GM18499 (cell line): ENCODE data around the gene OSER1.
"Not testable (repeated sequence)": the region's sequence is repeated elsewhere in the genome, so short reads cannot be mapped to it uniquely, and the experiment has no call there.

Experiments used
- ATAC-seq: cut with Tn5 transposase; IDR thresholded peaks from one replicate; pipeline ENCODE4 v1.9.1; 2021; ENCODE audit warnings: moderate number of reproducible peaks; ENCODE audit not compliant: insufficient read depth, unreplicated experiment

The OSER1 gene

GRCh38 chr20:44210406-44211176 is at the start of gene OSER1:
Gene OSER1 (minus strand): TSS chr20:44210771. CDS start chr20:44206957, 3,814 bp downstream.
- peak; percentile 52 for ATAC-seq

DNA sequence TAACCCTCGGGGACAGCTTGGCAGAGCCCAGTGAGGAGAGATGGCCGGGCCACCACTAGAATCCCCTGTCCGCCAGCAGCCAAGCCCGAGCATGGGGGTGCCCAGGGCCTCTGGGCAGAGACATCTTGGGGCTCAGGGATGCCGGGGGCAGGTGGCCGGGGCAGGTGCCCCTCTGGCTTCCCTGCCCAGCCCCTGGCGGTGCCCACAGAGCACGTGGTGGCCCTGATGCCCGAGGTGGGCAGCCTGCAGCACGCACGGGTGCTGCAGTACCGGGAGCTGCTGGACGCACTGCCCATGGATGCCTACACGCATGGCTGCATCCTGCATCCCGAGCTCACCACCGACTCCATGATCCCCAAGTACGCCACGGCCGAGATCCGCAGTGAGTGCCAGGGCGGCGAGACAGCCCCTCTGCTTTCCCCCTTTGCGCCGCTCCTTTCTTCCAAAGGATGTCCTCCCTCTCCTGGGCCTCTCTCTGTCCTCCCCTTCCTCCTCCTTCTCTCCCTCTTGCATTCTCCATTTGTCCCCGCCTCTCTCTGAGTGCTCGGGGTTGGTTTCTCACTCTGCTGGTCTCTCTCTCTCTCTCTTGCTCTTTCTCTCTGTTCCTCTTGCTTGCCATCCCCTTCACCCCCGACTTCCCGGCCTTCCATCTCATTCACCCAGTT is 47.8 kb upstream of the OSER1 start:
- ATAC-seq, result no peak

DNA sequence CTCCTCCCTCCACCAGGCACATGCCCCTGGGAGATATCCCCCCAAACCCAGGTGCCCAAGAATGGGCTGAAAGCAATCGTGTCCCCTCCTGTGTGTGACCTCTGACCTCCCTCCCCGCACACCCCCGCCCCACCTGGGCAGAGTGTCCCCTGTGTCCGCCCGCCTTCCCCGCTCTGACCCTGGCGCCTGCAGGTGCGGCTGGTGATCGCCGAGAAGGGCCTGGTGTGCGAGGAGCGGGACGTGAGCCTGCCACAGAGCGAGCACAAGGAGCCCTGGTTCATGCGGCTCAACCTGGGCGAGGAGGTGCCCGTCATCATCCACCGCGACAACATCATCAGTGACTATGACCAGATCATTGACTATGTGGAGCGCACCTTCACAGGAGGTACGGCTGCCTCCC is 46.4 kb upstream of the OSER1 start:
- no peak for ATAC-seq

DNA sequence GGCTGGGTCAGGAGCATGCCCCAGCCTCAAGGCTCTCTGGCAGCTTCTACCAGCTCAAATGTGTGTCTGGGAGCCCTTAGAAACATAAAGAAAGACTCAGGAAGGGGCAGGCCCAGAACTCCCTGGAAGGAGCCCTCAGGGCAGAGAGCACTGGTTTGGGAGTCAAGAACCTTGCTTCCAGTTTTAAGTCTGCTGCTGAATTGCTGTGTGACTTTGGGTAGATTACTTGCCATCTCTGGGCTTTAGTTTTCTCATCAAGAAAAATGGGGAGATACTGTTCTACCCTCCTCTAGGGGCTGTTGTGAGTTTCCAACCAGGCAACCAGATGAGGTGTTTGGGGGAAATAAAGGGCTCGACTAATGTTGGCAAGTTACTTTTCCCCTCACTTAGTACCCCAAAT is 45.4 kb upstream of the OSER1 start:
- ATAC-seq, result no peak

- no peak for ATAC-seq
Measured at GRCh38 chr20:44254073-44254472, 43.5 kb upstream of the OSER1 start.

DNA sequence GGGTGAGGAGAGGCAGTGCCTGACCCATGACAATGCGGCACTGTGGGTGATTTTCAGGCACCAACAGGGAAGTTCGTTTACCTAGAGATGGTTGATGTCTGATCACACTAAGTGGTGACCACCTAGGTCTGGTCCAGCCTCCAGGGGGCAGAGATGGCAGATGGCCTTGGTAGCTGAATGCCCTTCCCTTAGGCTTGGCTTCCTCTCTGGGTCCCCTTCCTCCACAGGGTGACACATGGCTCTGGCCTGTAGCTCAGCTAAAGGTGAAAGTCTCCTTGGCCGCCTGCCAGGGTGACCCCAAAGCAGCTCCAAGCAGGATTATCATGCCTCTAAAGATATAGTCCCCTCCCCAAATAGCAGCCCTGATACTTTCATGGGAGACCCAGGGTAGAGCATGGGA is 43.0 kb upstream of the OSER1 start:
- no peak for ATAC-seq

GRCh38 chr20:44251284-44251683 is 40.7 kb upstream of the OSER1 start:
- ATAC-seq, result no peak

- no peak for ATAC-seq
Measured at GRCh38 chr20:44248410-44248759, 37.8 kb upstream of the OSER1 start.

- ATAC-seq, result no peak
Measured at GRCh38 chr20:44247586-44248409, 37.2 kb upstream of the OSER1 start.

DNA sequence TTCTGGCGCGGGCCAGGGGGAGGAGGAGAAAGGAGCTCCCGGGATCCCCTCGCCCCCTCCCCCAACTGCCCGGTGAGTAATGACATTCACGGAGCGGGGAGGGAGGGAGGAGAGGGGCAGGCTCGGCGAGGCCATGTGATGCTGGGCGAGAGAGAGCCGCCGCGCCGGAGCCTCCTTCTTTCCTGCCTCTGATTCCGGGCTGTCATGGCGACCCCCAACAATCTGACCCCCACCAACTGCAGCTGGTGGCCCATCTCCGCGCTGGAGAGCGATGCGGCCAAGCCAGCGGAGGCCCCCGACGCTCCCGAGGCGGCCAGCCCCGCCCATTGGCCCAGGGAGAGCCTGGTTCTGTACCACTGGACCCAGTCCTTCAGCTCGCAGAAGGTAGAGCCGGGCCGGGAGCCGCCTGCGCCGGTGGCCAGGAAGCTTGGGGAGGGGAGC is 36.6 kb upstream of the OSER1 start, which contains the start of gene GDAP1L1:
Gene GDAP1L1, plus strand, starts transcription at position 178 of the 441 bp plus-strand sequence. Its CDS starts 27 bp downstream, at position 205.
- ATAC-seq, result no peak

GRCh38 chr20:44245977-44246376 is 35.4 kb upstream of the OSER1 start:
- no peak for ATAC-seq

DNA sequence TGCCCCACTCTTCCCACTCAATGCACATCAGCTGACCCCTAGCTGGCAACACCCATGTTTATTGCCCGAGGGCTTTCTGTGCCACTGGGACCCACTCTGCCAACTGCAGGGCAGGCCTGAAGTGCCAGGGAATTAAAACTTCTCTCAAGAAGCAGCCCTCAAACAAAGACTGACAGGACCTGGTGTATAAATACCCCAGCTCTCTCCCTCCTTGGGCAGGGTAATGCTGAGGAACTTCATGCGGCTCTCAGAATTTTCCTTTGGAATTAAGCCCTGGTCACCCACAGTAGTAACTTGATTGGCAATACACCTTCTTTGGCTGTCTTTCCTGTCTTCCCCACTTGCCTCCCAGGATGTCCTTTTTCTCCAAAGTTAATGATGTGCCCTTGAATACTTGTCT is 31.2 kb upstream of the OSER1 start:
- ATAC-seq, result no peak

DNA sequence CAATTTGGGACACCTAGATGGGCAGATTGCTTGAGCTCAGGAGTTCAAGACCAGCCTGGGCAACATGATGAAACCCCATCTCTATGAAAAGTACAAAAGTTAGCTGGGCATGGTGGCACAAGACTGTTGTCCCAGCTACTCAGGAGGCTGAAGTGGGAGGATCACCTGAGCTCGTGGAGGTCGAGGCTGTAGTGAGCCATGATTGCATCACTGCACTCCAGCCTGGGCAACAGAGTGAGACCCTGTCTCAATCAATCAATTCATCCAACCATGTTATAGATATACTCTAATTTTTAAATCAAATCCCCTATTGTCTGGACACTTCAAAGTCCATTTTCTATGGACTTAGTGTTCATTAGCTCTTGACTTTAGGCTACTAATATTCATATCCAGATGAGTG is 26.3 kb upstream of the OSER1 start:
- not testable (repeated sequence) for ATAC-seq

GRCh38 chr20:44235702-44236101 is 25.1 kb upstream of the OSER1 start:
- ATAC-seq, result no peak

- ATAC-seq, result no peak
Measured at GRCh38 chr20:44234566-44235317, 24.2 kb upstream of the OSER1 start.

DNA sequence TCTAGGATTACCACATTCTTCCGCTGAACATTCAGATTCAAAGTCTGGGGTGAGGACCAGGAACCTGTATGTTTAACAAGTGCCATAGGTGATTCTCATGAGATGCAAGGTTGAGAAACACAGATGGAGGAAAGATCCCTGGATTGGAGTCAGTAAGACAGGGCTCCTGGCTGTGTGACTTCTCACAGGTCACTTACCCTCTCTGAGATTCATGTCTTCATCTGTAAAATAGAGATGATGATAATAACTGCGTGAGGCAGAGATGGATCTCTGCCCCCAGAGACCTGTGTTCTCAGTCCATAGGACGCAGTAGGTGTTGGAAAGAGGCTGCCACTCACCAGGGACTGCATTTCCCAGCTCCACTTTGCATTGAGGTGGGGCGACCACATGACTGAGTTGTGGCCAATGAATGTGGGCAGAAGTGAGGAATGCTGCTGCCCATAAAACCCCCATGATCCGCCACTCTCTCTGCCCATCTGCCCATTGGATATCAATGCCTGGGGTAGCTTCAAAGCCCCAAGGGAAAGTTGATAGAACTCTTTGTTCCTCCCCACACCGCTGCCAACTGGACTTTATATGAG is 23.0 kb upstream of the OSER1 start:
- no peak for ATAC-seq

DNA sequence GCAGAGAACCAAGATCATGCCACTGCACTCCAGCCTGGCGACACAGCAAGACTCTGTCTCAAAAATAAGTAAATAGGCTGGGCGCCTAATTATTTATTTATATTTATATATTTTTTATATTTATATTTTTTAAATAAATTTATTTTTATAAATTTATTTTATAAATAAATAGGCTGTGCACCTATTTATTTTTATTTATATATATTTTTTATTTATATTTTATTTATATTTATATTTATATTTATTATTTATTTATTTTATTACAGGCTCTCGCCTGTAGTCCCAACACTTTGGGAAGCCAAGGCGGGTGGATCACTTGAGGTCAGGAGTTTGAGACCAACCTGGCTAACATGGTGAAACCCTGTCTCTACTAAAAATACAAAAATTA is 21.9 kb upstream of the OSER1 start:
- not testable (repeated sequence) for ATAC-seq

- ATAC-seq, result no peak
Measured at GRCh38 chr20:44231713-44232468, 21.3 kb upstream of the OSER1 start.

DNA sequence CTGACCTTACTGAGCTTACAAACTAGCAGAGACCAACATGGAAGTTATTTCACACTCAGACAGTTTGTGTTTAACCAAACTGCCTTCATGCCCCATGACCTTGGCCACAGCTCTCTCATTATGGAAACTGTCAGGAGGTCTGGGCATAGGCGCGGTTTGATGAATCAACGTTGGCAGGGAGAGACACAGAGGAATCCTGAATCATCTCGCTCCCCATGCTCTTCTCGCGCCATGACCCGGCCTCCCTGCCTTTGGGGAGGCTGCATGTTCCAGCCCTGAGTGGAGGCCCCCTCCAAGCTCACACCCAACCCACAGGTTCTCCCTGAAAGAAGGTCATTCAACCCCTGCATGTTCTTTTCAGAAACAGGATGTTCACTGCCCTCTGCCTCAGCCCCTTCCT is 20.6 kb upstream of the OSER1 start:
- no peak for ATAC-seq
